ENCODE data around the gene MT1A.
"Not testable (repeated sequence)": the region's sequence is repeated elsewhere in the genome, so short reads cannot be mapped to it uniquely, and the experiment has no call there.

Gene MT1A

GRCh38 chr16:56610609-56611111 lies 27.8 kb upstream of the MT1A start:
- no peak for DNase-seq

GRCh38 chr16:56611281-56611833 lies 27.1 kb upstream of the MT1A start:
- DNase-seq: no peak

DNA sequence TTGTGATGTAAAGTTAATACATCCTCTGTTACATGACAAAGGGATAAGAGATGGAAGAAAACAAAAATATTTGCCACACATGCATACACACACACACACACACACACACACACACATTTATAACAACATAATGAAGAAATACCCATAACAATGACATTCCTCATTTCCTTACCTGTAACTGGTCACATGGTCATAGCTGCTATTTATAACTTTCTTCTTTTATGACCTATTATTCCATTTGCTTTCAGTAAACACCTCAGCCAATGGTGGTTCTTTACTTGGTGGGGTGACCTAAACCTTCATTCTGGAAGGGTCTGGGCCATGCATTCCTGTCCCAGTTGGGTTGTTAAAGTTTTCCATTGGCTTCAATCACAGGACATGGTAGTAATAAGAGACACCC lies 24.8 kb upstream of the MT1A start:
- DNase-seq: no peak

- no peak for DNase-seq
Observed at GRCh38 chr16:56614549-56614991, 23.9 kb upstream of the MT1A start.

- no peak for DNase-seq
Observed at GRCh38 chr16:56615353-56615752, 23.1 kb upstream of the MT1A start.

GRCh38 chr16:56616608-56617211 lies 21.8 kb upstream of the MT1A start:
- no peak for DNase-seq

- DNase-seq: no peak
Observed at GRCh38 chr16:56617212-56618085, 21.0 kb upstream of the MT1A start.

GRCh38 chr16:56618138-56618537 lies 20.3 kb upstream of the MT1A start:
- DNase-seq: no peak

DNA sequence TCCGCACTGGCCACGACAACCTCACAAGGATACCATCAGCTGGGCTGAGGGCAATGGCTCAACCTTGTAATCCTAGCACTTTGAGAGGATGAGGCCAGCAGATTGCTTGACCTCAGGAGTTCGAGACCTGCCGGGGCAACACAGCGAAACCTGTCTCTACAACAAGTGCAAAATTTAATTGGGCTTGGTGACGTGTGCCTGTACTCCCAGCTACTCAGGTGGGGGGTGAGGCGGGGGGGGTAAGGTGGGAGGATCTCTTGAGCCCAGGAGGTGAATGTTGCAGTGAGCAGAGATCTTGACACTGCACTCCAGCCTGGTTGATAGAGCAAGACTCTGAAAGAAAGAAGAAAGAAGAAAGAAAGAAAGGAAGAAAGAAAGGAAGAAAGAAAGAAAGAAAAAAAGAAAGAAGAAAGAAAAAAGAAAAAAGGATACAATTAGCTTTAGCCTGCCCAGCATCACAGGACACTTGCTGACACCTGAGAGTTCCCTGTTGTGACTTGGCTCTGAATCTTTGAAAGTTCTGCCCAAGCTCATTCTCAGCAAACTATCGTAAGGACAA lies 18.0 kb upstream of the MT1A start:
- no peak for DNase-seq

DNA sequence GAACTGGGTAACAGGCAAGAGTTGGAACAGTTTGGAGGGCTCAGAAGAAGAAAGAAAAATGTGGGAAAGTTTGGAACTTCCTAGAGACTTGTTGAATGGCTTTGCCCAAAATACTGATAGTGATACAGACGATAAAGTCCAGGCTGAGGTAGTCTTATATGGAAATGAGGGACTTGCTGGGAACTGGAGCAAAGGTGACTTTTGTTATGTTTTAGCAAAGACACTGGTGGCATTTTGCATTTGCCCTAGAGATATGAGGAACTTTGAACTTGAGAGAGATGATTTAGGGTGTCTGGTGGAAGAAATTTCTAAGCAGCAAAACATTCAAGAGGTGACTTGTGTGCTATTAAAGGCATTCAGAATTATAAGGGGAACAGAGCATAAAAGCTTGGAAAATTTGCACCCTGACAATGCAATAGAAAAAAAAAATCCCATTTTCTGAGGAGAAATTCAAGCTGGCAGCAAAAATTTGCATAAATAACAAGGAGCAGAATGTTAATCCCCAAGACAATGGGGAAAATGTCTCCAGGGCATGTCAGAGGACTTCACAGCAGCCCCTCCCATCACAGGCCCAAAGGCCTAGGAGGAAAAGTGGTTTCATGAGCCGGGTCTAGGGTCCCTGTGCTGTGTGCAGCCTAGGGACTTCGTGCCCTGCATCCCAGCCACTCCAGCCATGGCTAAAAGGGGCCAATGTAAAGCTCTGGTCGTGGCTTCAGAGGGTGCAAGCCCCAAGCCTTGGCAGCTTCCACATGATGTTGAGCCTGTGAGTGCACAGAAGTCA lies 16.6 kb upstream of the MT1A start:
- DNase-seq: not testable (repeated sequence)

DNA sequence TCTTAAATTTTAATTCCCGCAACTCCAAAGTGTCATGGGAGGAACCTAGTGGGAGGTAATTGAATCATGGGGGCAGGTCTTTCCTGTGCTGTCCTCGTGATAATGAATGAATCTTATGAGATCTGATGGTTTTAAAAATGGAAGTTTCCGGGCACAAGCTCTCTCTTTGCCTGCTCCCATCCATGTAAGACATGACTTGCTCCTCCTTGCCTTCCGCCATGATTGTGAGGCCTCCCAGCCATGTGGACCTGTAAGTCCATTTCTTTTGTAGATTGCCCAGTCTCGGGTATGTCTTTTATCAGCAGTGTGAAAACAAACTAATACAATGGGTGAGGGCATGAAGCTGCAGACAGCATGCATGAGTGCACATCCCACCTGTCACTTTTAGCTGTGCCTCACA lies 15.3 kb upstream of the MT1A start:
- not testable (repeated sequence) for DNase-seq

DNA sequence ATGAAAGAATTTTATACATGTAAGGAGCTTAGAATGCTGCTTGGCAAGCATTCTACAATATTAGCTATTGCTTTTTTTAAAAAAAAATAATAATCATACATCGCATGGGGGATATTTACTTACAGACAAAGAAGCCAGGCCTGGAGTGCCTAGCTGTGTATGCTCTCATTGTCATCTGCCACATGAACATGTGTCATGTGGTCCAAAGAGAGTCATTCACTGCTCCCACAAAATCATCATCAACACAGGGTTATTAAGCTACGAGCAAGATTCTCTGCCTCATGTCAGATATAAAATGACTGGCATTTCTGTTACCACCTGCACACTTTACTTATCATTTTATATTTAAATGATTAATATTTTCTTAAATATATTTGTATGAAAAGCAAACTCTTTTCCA lies 14.8 kb upstream of the MT1A start:
- DNase-seq: peak in 1 of 2 donors; percentile 44

DNA sequence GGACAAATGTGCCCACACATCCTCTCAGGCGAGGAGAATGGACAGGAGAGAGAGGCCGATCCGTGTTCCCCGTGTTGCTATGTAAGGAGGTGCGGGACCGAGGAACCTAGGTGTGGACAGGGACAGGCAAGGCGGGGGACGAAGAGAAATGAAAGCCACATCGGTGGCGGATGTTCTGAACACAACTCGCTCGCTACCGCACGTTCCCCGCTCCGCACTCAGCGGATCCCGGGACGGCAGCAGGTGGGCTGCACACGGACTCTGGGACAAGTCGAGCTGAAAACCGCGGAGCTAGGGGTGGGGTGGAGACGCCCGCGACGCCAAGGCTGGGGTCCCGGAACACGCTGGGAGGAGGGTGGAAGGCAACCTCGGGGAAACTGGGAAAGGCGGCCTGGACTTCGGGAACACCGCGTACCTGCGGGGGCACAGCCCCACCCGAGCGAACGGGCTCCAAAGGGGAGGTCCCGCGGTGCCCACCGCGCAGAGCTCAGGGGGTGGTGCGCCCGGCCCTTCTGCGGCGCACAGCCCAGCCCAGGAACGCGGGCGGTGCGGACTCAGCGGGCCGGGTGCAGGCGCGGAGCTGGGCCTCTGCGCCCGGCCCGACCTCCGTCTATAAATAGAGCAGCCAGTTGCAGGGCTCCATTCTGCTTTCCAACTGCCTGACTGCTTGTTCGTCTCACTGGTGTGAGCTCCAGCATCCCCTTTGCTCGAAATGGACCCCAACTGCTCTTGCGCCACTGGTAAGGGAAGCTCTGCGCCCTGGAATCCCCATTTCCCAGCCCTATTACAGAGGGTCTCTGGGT lies 13.1 kb upstream of the MT1A start, which contains the start of gene MT1E:
TSS of gene MT1E (plus strand) at position 642 of the 803 bp plus-strand sequence. CDS start at position 713, 71 bp downstream.
- DNase-seq: peak; percentile 56 to 74

GRCh38 chr16:56625943-56626654 lies 12.4 kb upstream of the MT1A start:
- DNase-seq: peak in 1 of 2 donors; percentile 42

- no peak for DNase-seq
Observed at GRCh38 chr16:56626685-56627084, 11.8 kb upstream of the MT1A start.

DNA sequence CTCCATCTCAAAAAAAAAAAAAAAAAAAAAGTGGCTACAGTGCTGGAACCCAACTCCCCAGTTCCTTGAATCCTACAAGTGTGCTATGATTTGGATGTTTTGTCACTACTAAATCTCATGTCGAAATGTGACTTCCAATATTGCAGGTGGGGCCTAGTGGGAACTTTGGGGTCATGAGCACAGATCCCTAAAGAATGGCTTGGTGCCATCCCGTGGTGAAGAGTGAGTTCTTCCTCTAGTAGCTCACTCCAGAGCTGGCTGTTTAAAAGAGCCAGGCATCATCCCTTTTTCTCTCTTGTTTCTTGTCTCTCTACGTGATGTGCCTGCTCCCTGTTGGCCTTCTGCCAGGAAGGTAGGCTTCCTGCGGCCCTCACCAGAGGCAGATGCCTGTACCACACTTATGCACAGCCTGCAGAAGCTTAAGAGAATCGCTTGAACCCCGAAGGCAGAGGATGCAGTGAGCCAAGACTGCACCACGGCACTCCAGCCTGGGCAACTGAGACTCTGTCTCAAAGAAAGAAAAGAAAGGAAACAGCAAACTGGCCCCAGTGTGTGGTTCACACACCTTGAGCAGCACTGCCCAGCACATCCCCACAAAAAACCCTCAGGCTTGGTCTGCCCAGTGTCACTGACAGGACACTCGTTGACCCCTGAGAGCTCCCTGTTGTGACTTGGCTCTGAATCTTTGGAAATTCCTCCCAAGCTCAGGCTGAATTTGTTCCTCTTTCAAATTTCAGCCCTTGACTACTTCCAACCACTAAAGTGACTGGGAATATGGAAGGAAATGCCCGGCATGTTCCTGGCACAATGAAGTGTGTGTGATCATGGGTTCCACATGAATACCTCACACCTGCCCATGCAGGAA lies 9.7 kb upstream of the MT1A start:
- peak in 1 of 2 donors; percentile 35 for DNase-seq

GRCh38 chr16:56629531-56629930 lies 8.9 kb upstream of the MT1A start:
- DNase-seq: no peak

DNA sequence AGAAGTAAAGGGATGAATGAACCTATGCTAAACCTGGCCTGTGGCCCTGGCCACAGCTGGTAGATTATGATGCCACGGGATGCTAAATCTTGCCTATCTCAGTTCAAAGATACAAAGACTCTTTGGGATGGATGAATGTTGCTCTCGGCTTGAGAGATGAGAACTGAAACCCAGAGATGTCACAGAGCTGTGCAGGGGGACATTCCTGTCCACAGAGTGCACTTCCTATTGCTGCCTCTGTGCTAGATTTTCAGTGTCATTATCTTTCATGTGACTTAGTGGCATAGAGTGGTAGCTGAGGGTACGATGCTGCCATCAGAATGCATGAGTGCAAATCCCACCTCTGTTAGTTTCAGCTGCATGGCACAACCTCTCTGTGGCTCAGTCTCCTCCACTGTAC lies 8.3 kb upstream of the MT1A start:
- DNase-seq: peak; percentile 34 to 41

GRCh38 chr16:56631197-56631596 lies 7.3 kb upstream of the MT1A start:
- DNase-seq: no peak

- DNase-seq: no peak
Observed at GRCh38 chr16:56631832-56632155, 6.7 kb upstream of the MT1A start.

All from inflammatory macrophage treated with lipopolysaccharide for 1 hour (primary cell).